HCT116 (cell line): ENCODE results near the gene COL19A1. TPM values are rescaled to one million over a fixed set of nuclear protein-coding genes. Genes with fewer than 3 reads are reported as not detected.

Experiments used
- ATAC-seq: fragments of 200-7000 bp; cut with Tn5 transposase; 2 replicates; pipeline ENCODE4 v1.9.1; 2020; ENCODE audit warnings: mild to moderate bottlenecking, moderate library complexity
- BruUV-seq: library from RNA; stranded (reverse); fragments of 400-500 nt; replicated peaks from 2 replicates; lab custom pipeline; 2021; lab: Mats Ljungman, UMichigan
- CTCF ChIA-PET: fragments of 300-600 bp; sonication (Branson Sonifier 250); formaldehyde crosslinking; loops from one replicate; lab custom pipeline; 2021; ENCODE audit warnings: antibody characterized with exemption; lab: Charles Lee
- POLR2A ChIA-PET: fragments of 300-600, 350-600 bp; sonication (Branson Sonifier 250); formaldehyde crosslinking; loops from one replicate; lab custom pipeline; 2021; ENCODE audit warnings: antibody characterized with exemption; lab: Charles Lee
- RAD21 ChIA-PET, 2 experiments: fragments of 300-600 bp; sonication (Branson Sonifier 250); formaldehyde crosslinking; loops; one replicate each; lab custom pipeline; 2023; ENCODE audit warnings: low total read pairs in 2 of 2; ENCODE audit not compliant: uncharacterized antibody in 2 of 2, unreplicated experiment in 2 of 2, low non-redundant PET in 1 of 2; lab: Charles Lee
- DNase-seq: peaks from one replicate; pipeline ENCODE4 v3.0.0-alpha.2; 2010; ENCODE audit warnings: low read depth, low spot score
- H2AFZ ChIP-seq: fragments of 200-600 bp; shearing (Covaris generic), sonication (generic); 2 replicates; pipeline ENCODE4 v1.6.1; 2017; ENCODE audit warnings: low read depth, mixed run types, mixed read lengths, antibody characterized with exemption, low read length; ENCODE audit not compliant: poor library complexity, severe bottlenecking
- H3K27ac ChIP-seq: 2 replicates; pipeline ENCODE4 v1.5.1; 2012; ENCODE audit warnings: low read depth, low read length
- H3K27me3 ChIP-seq: fragments of 200-600 bp; sonication (generic); 2 replicates; pipeline ENCODE4 v1.6.1; 2016; ENCODE audit warnings: mixed run types, low read length, mixed read lengths; ENCODE audit not compliant: insufficient read depth
- H3K36me3 ChIP-seq, 2 experiments: fragments of 200-500 bp in 1 of 2; fragments of 200-600 bp in 1 of 2; sonication (Bioruptor generic) in 1 of 2; sonication (generic) in 1 of 2; 2 replicates each; pipeline versions ENCODE4 v1.5.1 to v1.6.1; 2014 to 2016; ENCODE audit warnings: low read length in 2 of 2, inconsistent platforms in 1 of 2, mixed read lengths in 1 of 2, mixed run types in 1 of 2; ENCODE audit not compliant: insufficient read depth in 2 of 2, control insufficient read depth in 1 of 2
- H3K4me1 ChIP-seq, 2 experiments: fragments of 200-600 bp in 1 of 2; sonication (generic) in 1 of 2; 2 replicates each; pipeline versions ENCODE4 v1.5.1 to v1.6.1; 2012 to 2017; ENCODE audit warnings: low read length in 2 of 2, inconsistent platforms in 1 of 2, mild to moderate bottlenecking in 1 of 2, mixed read lengths in 1 of 2, mixed run types in 1 of 2, moderate library complexity in 1 of 2; ENCODE audit not compliant: insufficient read depth in 2 of 2, control insufficient read depth in 1 of 2
- H3K4me2 ChIP-seq: fragments of 200-600 bp; sonication (generic); 2 replicates; pipeline ENCODE4 v1.6.1; 2017; ENCODE audit warnings: mixed run types, low read length, mixed read lengths
- H3K4me3 ChIP-seq, 2 experiments: fragments of 200-600 bp in 1 of 2; sonication (generic) in 1 of 2; replicated peaks in 1 of 2; 2 replicates each; pipeline ENCODE4 v1.5.1; 2011 to 2016; ENCODE audit warnings: low read length in 2 of 2, control low read depth in 1 of 2, low read depth in 1 of 2, mild to moderate bottlenecking in 1 of 2, mixed read lengths in 1 of 2, mixed run types in 1 of 2
- H3K79me2 ChIP-seq: fragments of 200-600 bp; sonication (generic); 2 replicates; pipeline ENCODE4 v1.6.1; 2017; ENCODE audit warnings: mild to moderate bottlenecking, mixed run types, low read length, moderate library complexity, mixed read lengths; ENCODE audit not compliant: insufficient read depth
- H3K9ac ChIP-seq: fragments of 200-600 bp; sonication (generic); 2 replicates; pipeline ENCODE4 v1.6.1; 2016; ENCODE audit warnings: low read length, mixed read lengths
- H3K9me2 ChIP-seq: fragments of 200-600 bp; sonication (generic), shearing (Covaris generic); 2 replicates; pipeline ENCODE4 v1.6.1; 2017; ENCODE audit warnings: mixed run types, mild to moderate bottlenecking, moderate library complexity; ENCODE audit not compliant: insufficient read depth
- H3K9me3 ChIP-seq, 2 experiments: fragments of 200-500 bp in 1 of 2; fragments of 200-600 bp in 1 of 2; sonication (Bioruptor generic) in 1 of 2; sonication (generic) in 1 of 2; 2 replicates each; pipeline ENCODE4 v1.6.1; 2014 to 2017; ENCODE audit warnings: low read length in 2 of 2, mixed read lengths in 2 of 2, inconsistent platforms in 1 of 2, low read depth in 1 of 2, mild to moderate bottlenecking in 1 of 2, mixed run types in 1 of 2, moderate library complexity in 1 of 2; ENCODE audit not compliant: control insufficient read depth in 1 of 2, insufficient read depth in 1 of 2
- H4K20me1 ChIP-seq: fragments of 200-600 bp; sonication (generic), shearing (Covaris generic); 2 replicates; pipeline ENCODE4 v1.6.1; 2017; ENCODE audit warnings: mixed run types, mild to moderate bottlenecking, moderate library complexity; ENCODE audit not compliant: insufficient read depth
- ATF3 ChIP-seq: IDR thresholded peaks from 2 replicates; pipeline ENCODE4 v1.6.1; 2012
- CBX3 ChIP-seq: IDR thresholded peaks from 2 replicates; pipeline ENCODE4 v1.6.1; 2012; ENCODE audit warnings: low read depth
- CEBPB ChIP-seq: IDR thresholded peaks from 2 replicates; pipeline ENCODE4 v1.6.1; 2012; ENCODE audit warnings: low read depth
- EGR1 ChIP-seq: IDR thresholded peaks from 2 replicates; pipeline ENCODE4 v1.6.1; 2012; ENCODE audit warnings: low read depth
- ELF1 ChIP-seq: IDR thresholded peaks from 2 replicates; pipeline ENCODE4 v1.6.1; 2012; ENCODE audit warnings: low read depth, borderline replicate concordance
- EZH2phosphoT487 ChIP-seq: fragments of 200-600 bp; IDR thresholded peaks from 2 replicates; pipeline ENCODE4 v1.6.1; 2018; ENCODE audit warnings: antibody characterized with exemption, borderline replicate concordance
- FOSL1 ChIP-seq: IDR thresholded peaks from 2 replicates; pipeline ENCODE4 v1.6.1; 2012; ENCODE audit warnings: low read depth
- JUND ChIP-seq: IDR thresholded peaks from 2 replicates; pipeline ENCODE4 v1.6.1; 2012
- POLR2AphosphoS5 ChIP-seq: IDR thresholded peaks from 2 replicates; pipeline ENCODE4 v1.6.1; 2011; ENCODE audit warnings: mild to moderate bottlenecking, low read depth, low read length, moderate library complexity
- RAD21 ChIP-seq: IDR thresholded peaks from 2 replicates; pipeline ENCODE4 v1.6.1; 2012; ENCODE audit warnings: low read depth, mild to moderate bottlenecking
- SIN3A ChIP-seq: IDR thresholded peaks from 2 replicates; pipeline ENCODE4 v1.6.1; 2012; ENCODE audit warnings: low read depth
- SP1 ChIP-seq: IDR thresholded peaks from 2 replicates; pipeline ENCODE4 v1.6.1; 2012; ENCODE audit warnings: low read depth
- SRF ChIP-seq: IDR thresholded peaks from 2 replicates; pipeline ENCODE4 v1.6.1; 2012; ENCODE audit warnings: low read depth
- TCF7L2 ChIP-seq: IDR thresholded peaks from 2 replicates; pipeline ENCODE4 v1.7.0; 2011; ENCODE audit warnings: borderline replicate concordance, inconsistent platforms; ENCODE audit not compliant: insufficient read depth, insufficient read length; ENCODE audit errors: extremely low read depth
- YY1 ChIP-seq: IDR thresholded peaks from 2 replicates; pipeline ENCODE4 v1.6.1; 2011; ENCODE audit warnings: low read length, low read depth, moderate library complexity, mild to moderate bottlenecking; ENCODE audit not compliant: insufficient replicate concordance; ENCODE audit errors: extremely low read depth
- ZBTB33 ChIP-seq: IDR thresholded peaks from 2 replicates; pipeline ENCODE4 v1.6.1; 2011; ENCODE audit warnings: mild to moderate bottlenecking, low read length, moderate library complexity; ENCODE audit not compliant: insufficient replicate concordance; ENCODE audit errors: extremely low read depth
- ZFX ChIP-seq: fragments of 450-650 bp; IDR thresholded peaks from 2 replicates; pipeline ENCODE4 v1.6.1; 2017
- ZNF274 ChIP-seq: fragments of 200-500 bp; sonication (Bioruptor generic); IDR thresholded peaks from 2 replicates; pipeline ENCODE4 v1.6.1; 2014; ENCODE audit warnings: mild to moderate bottlenecking, low read depth, low read length, inconsistent platforms
- intact Hi-C: fragments of 100-400 bp; cut with micrococcal nuclease; formaldehyde crosslinking; loops from 2 replicates; pipeline ENCODE4 v1.10.0; 2022
- total RNA-seq: library from RNA; stranded (reverse); gene quantifications from one replicate; pipeline ENCODE4 v1.2.1, GENCODE V29; 2021; ENCODE audit not compliant: unreplicated experiment
- TF ChIP-seq, protein P1 (sequence below), 3 experiments: fragments of 200-600 bp in 1 of 3; sonication (generic) in 1 of 3; IDR thresholded peaks in 2 of 3; conservative IDR thresholded peaks in 1 of 3; 2 replicates each; pipeline ENCODE4 v1.5.1; 2012 to 2017; ENCODE audit warnings: low read depth in 2 of 3, low read length in 2 of 3, antibody characterized with exemption in 1 of 3, borderline replicate concordance in 1 of 3, control low read depth in 1 of 3, mild to moderate bottlenecking in 1 of 3, mixed read lengths in 1 of 3, mixed run types in 1 of 3, moderate library complexity in 1 of 3; ENCODE audit not compliant: insufficient read depth in 1 of 3

COL19A1 gene
- total RNA-seq, 1 experiment from 2014 or later: not detected

GRCh38 chr6:70113171-70113570 lies 246.8 kb downstream of the COL19A1 start:
- H3K4me1 ChIP-seq: no peaks in the 10 kb centered on the region
- H3K4me3 ChIP-seq: no peak overlapping the region
- H2AFZ ChIP-seq: no peak overlapping the region
- no peaks in the 10 kb centered on the region for H3K36me3 ChIP-seq
- no peak overlapping the region for H3K4me2 ChIP-seq
- no peak overlapping the region for H3K9ac ChIP-seq
- intact Hi-C loops: no loop called here
- H3K9me3 ChIP-seq: no peaks in the 10 kb centered on the region
- H3K27ac ChIP-seq: no peak overlapping the region
- no peaks in the 10 kb centered on the region for H4K20me1 ChIP-seq
- peaks cover 17% of the 10 kb centered on the region for H3K27me3 ChIP-seq
- no peak for ATAC-seq
- CTCF ChIA-PET: no interaction called here
- TF ChIP-seq CEBPB (no peak), CBX3 (no peak), YY1 (no peak), RAD21 (no peak), FOSL1 (no peak), ATF3 (no peak), EGR1 (no peak), SRF (no peak), TCF7L2 (no peak)
- TF ChIP-seq, all 23 proteins: peak for 0
- ChIA-PET RAD21 (no interaction called here), POLR2A (no interaction called here)
- no TSS peak for BruUV-seq
- Histone ChIP-seq H3K79me2 (no peaks in the 10 kb centered on the region), H3K9me2 (no peaks in the 10 kb centered on the region)
- no peak for DNase-seq

- ATAC-seq: no peak
- ChIA-PET RAD21 (no interaction called here), POLR2A (no interaction called here), CTCF (no interaction called here)
- Histone ChIP-seq H3K9me3 (no peaks in the 10 kb centered on the region), H3K4me3 (no peak overlapping the region), H3K79me2 (no peaks in the 10 kb centered on the region), H3K27me3 (peaks cover 22% of the 10 kb centered on the region), H3K9me2 (no peaks in the 10 kb centered on the region), H2AFZ (no peak overlapping the region), H3K36me3 (no peaks in the 10 kb centered on the region), H3K4me1 (no peaks in the 10 kb centered on the region), H3K4me2 (no peak overlapping the region), H3K27ac (no peak overlapping the region), H4K20me1 (no peaks in the 10 kb centered on the region), H3K9ac (no peak overlapping the region)
- BruUV-seq: no TSS peak
- intact Hi-C loops: no loop called here
- DNase-seq: no peak
- TF ChIP-seq TCF7L2 (no peak), CEBPB (no peak), SIN3A (no peak), ZBTB33 (no peak), ELF1 (no peak), FOSL1 (no peak), SP1 (no peak), JUND (no peak), EZH2phosphoT487 (no peak), RAD21 (no peak), ZNF274 (no peak), ZFX (no peak), POLR2AphosphoS5 (no peak)
- TF ChIP-seq, protein P1, sequence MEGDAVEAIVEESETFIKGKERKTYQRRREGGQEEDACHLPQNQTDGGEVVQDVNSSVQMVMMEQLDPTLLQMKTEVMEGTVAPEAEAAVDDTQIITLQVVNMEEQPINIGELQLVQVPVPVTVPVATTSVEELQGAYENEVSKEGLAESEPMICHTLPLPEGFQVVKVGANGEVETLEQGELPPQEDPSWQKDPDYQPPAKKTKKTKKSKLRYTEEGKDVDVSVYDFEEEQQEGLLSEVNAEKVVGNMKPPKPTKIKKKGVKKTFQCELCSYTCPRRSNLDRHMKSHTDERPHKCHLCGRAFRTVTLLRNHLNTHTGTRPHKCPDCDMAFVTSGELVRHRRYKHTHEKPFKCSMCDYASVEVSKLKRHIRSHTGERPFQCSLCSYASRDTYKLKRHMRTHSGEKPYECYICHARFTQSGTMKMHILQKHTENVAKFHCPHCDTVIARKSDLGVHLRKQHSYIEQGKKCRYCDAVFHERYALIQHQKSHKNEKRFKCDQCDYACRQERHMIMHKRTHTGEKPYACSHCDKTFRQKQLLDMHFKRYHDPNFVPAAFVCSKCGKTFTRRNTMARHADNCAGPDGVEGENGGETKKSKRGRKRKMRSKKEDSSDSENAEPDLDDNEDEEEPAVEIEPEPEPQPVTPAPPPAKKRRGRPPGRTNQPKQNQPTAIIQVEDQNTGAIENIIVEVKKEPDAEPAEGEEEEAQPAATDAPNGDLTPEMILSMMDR (IDR thresholded peaks at IDR 0.05 in 2 of 3, conservative IDR thresholded peaks at IDR 0.05 in 1 of 3; ENCODE audit: borderline replicate concordance in 1 of 3, insufficient read depth in 1 of 3, low read depth in 2 of 3, low read length in 2 of 3): no peak
Observed at GRCh38 chr6:70118670-70119069, 252.3 kb downstream of the COL19A1 start.
